ENCODE results near the gene CFAP99.
A peak's percentile ranks its signal among the peaks of the same experiment; 100 is the strongest.

The CFAP99 gene

GRCh38 chr4:2418650-2419571 is at the start of gene CFAP99:
Gene CFAP99 (plus strand): TSS chr4:2418955.
- CTCF ChIA-PET = interaction anchor here (0.5 to 0.6 kb wide), 3 partner anchors 49 to 186 kb away, joined by 3 to 5 read pairs (median 4); no protein-coding TSS in a partner anchor
- no peak within 1 kb of the TSS for H3K27ac ChIP-seq
- POLR2A ChIA-PET (ENCODE audit: low non-redundant PET) = no interaction called here
- peak; percentile 87 for DNase-seq (ENCODE audit: low spot score)
- TF ChIP-seq CTCF (conservative IDR thresholded peaks at IDR 0.05; ENCODE audit: low read depth) = 0 out of 2 replicates have a peak, but pooled peaks have one; percentile 22

- ChIA-PET POLR2A (ENCODE audit: low non-redundant PET) (no interaction called here), CTCF (no interaction called here)
- TF ChIP-seq CTCF (conservative IDR thresholded peaks at IDR 0.05; ENCODE audit: low read depth) = no peak
- no peak for DNase-seq (ENCODE audit: low spot score)
- no peak overlapping the region for H3K27ac ChIP-seq
Observed at GRCh38 chr4:2370597-2371320, 48.0 kb upstream of the CFAP99 start.

GRCh38 chr4:2371765-2372487 is 46.8 kb upstream of the CFAP99 start:
- no peak for DNase-seq (ENCODE audit: low spot score)
- no peak overlapping the region for H3K27ac ChIP-seq
- no peak for TF ChIP-seq CTCF (conservative IDR thresholded peaks at IDR 0.05; ENCODE audit: low read depth)
- POLR2A ChIA-PET (ENCODE audit: low non-redundant PET) = no interaction called here
- CTCF ChIA-PET = no interaction called here

GRCh38 chr4:2372488-2373030 is 46.2 kb upstream of the CFAP99 start:
- DNase-seq (ENCODE audit: low spot score) = no peak
- TF ChIP-seq CTCF (conservative IDR thresholded peaks at IDR 0.05; ENCODE audit: low read depth) = no peak
- CTCF ChIA-PET = no interaction called here
- H3K27ac ChIP-seq = no peak overlapping the region
- POLR2A ChIA-PET (ENCODE audit: low non-redundant PET) = no interaction called here

- TF ChIP-seq CTCF (conservative IDR thresholded peaks at IDR 0.05; ENCODE audit: low read depth) = no peak
- ChIA-PET POLR2A (ENCODE audit: low non-redundant PET) (no interaction called here), CTCF (interaction anchor here (0.5 kb wide), 1 partner anchor 97 kb away, joined by 3 read pairs; no protein-coding TSS in a partner anchor)
- DNase-seq (ENCODE audit: low spot score) = no peak
- H3K27ac ChIP-seq = no peak overlapping the region
Observed at GRCh38 chr4:2373532-2373931, 45.2 kb upstream of the CFAP99 start.

GRCh38 chr4:2375427-2375826 is 43.3 kb upstream of the CFAP99 start:
- DNase-seq (ENCODE audit: low spot score) = no peak
- POLR2A ChIA-PET (ENCODE audit: low non-redundant PET) = no interaction called here
- no peak overlapping the region for H3K27ac ChIP-seq
- TF ChIP-seq CTCF (conservative IDR thresholded peaks at IDR 0.05; ENCODE audit: low read depth) = no peak
- CTCF ChIA-PET = no interaction called here

Data from RWPE1 (cell line).